Measurements from ENCODE around the gene NELL2.

DNA sequence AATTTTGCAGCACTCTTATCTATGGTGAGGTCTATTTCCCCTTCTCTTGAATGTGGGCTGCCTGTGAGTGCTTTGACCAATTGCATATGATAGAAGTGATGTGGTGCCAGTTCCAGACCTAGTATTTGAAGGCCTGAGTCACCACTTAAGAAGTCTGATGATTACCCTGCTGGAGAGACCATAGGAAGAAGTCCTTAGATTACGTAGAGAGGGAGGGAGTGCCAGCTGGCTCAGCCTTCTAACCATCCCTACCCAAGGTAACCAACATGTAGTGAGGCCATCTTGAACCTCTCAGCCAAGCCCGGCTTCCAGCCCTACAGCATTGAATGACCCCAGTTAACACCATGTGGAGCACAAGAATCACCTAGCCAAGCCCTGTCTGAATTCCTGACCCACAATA, 166.9 kb downstream of the NELL2 start:
- TF ChIP-seq POLR2A (IDR thresholded peaks at IDR 0.05) = no peak
- no peak for TF ChIP-seq EP300 (IDR thresholded peaks at IDR 0.05)

Measured in upper lobe of left lung (tissue), 4 donors.